Activated T-cell treated with anti-CD3 and anti-CD28 coated beads, Interleukin-2, amount 50 U/mL, for 1 hour (primary cell): ENCODE data around the gene CGNL1.

Experiments
- DNase-seq: peaks from one replicate; pipeline ENCODE4 v3.0.0-alpha.2; 2020

CGNL1 gene

DNA sequence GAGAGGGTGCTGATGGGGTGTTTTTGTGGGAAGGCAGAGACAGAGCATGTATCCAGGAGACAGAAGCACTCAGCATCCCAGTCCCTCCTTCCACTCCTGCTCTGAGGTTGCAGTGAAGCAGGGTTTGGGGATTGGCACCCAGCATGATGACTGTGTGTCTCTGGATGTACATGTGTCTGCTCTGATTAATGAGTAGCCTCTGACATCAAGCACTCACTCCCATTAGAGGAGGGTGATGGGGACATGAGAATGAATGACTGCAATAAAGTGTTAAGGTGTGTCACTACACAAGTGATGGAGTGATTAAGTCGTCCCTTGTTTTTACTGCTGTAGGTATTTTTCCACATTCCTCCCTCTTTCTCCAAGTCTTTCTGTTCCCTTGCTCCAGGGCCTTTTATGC lies 205.8 kb downstream of the CGNL1 start:
- DNase-seq = no peak

- no peak for DNase-seq
Measured at GRCh38 chr15:57583282-57583681, 207.0 kb downstream of the CGNL1 start.

- DNase-seq = no peak
Measured at GRCh38 chr15:57583720-57584119, 207.4 kb downstream of the CGNL1 start.

DNA sequence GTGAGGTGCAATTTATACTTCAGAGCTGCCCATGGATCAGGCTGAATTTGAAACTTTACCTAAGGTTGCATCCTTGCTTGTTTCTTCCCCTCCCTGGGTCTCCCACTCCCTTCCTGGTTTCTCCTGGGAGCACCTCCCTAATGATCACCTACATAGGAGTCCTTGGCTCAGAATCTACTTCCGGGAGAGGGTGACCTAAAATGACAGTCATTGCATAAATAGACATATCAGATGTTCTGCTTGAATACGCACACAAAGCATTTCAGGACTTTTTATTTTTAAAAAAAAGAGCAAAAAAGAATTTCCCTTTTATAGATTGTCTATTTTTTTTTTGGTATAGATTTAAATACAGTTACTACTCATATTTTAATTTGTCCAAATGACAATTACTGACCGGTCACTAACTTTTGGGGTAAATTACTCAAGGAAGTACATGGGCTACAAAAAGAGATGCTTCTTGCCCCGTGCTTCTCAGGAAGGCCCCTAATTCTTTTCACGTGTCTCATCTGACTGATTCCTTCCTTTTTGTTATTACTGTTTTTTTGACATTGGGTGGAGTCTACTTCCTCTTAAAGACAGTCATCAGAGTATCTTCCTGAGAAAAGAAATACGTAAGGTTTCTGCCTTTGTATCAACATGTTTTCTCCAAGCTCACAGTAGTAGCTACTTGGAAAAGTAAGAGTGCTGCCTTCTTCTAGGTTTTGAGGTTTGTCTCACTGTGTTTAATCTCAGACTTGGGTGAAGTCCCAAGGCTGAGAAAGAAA lies 210.5 kb downstream of the CGNL1 start:
- DNase-seq = no peak

DNA sequence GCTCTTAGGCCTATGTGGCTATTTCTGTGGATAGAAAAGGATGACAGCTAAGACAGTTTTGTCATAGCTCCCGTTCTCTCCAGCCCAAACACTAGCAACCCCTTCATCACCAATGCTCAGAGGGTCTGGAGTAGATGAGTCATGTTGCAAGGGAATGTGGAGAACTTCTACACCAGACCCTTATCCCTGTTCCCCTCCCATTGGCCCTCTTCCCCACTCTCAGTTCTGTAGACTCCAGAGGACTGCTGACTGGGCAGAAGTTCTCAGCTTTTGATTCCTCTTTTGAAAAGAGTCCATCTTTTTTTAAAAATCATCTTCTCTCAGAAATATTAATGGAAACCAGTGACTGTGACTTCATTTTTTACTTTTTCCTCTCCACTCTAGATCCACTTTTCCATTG lies 213.0 kb downstream of the CGNL1 start:
- DNase-seq = no peak

DNA sequence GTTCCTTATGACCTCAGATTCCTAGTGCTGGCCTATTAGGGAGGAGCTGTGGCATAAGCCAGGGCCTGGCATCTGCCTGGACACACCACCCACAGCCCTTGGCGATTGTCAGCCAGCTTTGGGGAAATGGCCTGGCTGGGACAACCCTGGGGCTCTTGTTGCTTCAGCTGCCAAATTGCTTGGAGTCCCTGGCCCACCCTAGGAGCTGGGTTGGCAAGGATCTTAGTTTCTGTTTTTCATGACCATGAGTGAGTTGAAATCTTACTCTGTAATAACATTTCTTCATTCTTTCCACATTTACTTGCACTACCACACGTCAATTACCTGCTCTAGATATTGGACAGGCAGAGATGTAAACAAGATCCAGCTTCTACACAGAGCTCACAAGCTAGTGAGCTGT lies 213.4 kb downstream of the CGNL1 start:
- no peak for DNase-seq

DNA sequence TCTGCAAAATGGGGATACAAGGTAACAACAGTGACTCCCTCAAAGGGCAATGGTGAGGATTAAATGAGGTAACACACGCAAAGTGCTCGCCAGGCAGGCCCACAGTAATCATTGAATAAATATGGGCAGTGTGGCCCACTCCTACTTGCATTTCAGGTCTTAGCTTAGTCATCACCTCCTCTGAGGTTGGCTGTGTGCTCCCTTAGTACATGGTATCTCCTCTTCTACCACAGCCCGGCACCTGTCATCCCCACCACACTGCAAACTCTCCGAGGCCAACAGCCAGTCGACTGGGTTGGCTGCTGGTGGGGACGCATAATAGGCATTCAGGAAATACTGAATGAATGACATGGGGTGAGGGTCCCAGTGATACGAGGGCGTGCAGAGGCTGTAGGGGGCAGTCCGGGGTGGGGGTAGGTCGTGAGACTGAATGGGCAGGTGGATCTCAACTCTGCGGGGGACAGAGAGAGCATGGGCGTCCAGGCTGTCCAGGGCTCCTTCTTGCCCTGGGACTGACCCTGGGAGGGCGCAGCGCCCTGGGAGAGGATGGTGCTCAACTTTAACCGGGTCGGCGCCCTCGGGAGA lies 215.0 kb downstream of the CGNL1 start:
- DNase-seq = no peak

- peak; percentile 61 for DNase-seq
Measured at GRCh38 chr15:57591822-57592367, 215.6 kb downstream of the CGNL1 start, which contains the start of gene MYZAP. MYZAP (plus strand) TSS chr15:57591904; CDS start chr15:57592035, 131 bp downstream.

GRCh38 chr15:57592426-57592825 lies 216.1 kb downstream of the CGNL1 start:
- no peak for DNase-seq

- no peak for DNase-seq
Measured at GRCh38 chr15:57592836-57593420, 216.6 kb downstream of the CGNL1 start.

DNA sequence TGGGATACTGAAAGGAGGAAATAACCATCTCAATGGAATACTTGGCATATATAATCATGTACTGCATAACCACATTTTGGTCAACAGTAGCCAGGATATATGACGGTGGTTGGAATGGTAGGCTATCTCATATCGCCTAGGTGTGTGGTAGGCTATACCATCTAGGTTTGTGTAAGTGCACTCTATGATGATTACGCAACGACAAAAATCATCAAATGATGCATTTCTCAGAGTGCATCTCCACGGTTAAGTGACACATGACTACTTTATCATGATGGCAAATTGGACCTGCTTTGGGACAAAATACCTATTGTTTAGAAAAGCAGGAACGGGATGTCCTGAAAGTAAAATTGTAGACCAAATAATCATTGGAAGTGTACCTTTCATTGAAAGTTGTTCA lies 218.2 kb downstream of the CGNL1 start:
- DNase-seq = no peak

GRCh38 chr15:57595011-57595866 lies 218.9 kb downstream of the CGNL1 start:
- DNase-seq = no peak

DNA sequence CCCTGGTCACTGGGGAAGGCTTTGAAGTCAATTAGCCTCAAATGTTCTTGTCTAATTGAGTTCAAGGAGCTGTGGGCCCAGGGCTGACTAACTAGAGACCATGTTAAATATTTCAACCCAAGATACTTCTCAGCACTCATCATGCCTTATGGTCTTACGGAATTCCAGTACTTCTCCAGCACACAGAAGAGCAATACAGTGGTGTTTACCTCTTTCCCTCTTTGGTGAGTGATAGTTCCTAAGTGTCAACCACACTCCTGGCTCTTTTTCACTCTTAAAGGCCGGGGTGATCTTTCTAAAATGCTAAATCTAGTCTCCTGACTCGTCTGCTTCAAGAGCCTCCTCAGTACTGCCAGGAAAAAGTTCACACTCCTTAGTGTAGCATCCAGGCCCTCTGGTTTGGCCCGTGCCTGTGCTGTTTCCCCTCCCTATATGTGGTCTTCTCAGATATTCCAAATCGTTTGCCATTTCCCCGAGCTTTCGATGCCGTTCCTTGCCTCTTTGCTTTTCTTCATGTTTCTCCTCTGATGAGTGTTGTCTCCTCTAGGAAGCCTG lies 220.1 kb downstream of the CGNL1 start:
- no peak for DNase-seq

GRCh38 chr15:57596978-57597377 lies 220.7 kb downstream of the CGNL1 start:
- no peak for DNase-seq

DNA sequence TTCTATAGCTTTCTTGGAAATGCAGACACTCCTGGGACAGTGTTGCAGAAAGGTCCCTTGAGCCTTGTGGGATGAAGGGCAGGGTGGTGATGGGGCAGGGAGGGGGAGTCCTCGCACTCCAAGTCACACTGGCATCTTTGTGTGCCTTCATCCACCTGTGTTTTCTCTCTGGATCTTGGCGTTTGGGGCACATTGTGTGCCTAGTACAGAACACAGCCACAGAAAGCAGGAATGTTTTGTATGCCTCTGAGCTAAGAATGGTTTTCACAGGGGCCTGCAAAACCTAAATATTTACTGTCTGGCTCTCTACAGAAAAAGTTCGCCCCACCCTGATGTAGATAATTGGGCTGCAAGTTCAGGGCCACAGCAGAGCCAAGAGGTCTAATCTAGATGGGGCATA lies 221.1 kb downstream of the CGNL1 start:
- no peak for DNase-seq

DNA sequence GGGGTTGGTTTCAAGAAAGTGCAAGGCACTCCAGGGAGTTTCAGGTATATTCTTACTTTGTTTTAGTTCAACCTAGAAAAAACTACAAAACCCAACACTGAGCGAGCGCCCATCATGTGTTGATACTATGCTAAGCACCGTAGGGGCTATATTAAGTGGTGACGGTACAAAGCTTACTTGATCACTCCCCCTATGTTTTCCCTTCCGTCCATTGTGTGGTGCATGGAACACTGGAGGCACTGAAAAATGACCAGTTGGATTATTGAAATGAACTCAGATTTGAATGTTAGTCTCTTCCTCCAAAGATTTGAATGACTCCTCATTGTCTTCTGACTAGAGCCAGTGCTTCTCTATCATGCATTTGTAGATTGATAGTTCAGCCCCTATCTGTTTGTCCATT lies 222.0 kb downstream of the CGNL1 start:
- no peak for DNase-seq

- DNase-seq = no peak
Measured at GRCh38 chr15:57599296-57599810, 223.0 kb downstream of the CGNL1 start.

DNA sequence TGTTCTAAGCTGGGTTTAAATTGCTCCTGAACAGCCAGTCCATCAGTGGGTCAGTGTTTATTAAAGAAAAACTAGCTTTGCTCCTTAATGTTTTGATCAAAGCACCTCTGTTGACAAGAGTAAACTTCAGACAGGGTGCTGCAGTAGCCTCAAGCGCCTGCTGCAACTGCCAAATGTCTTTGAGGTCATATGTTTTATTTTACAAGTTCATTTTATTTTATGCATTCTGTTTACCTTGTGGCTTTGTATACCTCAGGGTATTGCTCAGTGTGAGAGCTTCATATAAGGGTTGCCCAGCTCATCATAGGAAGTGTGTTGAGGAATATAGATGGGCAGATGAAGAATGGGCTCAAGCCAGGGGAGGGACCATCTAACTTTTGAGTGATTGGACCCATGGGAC lies 223.9 kb downstream of the CGNL1 start:
- DNase-seq = no peak
